ENCODE measurements around the gene MALSU1. TPM values are rescaled to one million over a fixed set of nuclear protein-coding genes. Genes with fewer than 3 reads are reported as not detected.
A peak's percentile ranks its signal among the peaks of the same experiment; 100 is the strongest.

Gene MALSU1
- total and polyA plus RNA-seq, 2 of the 13 experiments (the other 11 are each of a cell fraction or from before 2014, with no cell fraction given): 72.0 to 141 TPM

DNA sequence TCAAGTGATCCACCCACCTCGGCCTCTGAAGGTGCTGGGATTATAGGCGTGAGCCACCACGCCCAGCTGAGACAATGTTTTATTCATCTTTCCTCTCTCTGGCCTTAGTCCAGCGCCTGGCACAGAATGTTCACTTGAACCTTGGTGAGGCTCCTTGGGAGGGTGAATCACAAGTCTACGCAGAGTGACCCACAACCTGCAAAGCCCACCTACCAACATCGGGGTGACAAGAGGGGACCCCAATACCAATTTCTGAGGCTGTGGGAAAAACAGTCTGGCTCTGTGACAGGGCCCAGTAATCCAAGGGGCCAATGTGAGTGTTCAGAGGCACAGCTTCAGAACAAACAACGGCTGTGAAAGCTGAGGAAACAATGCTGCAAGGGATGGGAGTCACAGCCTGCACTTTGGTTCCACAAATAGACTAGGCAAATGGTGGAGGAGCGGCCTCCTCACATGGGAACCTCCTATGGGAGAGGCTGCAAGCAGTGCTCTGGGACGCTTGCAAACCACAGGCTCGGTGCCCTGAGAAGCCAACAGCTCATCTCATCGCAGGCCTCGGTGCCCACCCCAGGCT is 5.6 kb upstream of the MALSU1 start (continued):
- TF ChIP-seq, protein P1, sequence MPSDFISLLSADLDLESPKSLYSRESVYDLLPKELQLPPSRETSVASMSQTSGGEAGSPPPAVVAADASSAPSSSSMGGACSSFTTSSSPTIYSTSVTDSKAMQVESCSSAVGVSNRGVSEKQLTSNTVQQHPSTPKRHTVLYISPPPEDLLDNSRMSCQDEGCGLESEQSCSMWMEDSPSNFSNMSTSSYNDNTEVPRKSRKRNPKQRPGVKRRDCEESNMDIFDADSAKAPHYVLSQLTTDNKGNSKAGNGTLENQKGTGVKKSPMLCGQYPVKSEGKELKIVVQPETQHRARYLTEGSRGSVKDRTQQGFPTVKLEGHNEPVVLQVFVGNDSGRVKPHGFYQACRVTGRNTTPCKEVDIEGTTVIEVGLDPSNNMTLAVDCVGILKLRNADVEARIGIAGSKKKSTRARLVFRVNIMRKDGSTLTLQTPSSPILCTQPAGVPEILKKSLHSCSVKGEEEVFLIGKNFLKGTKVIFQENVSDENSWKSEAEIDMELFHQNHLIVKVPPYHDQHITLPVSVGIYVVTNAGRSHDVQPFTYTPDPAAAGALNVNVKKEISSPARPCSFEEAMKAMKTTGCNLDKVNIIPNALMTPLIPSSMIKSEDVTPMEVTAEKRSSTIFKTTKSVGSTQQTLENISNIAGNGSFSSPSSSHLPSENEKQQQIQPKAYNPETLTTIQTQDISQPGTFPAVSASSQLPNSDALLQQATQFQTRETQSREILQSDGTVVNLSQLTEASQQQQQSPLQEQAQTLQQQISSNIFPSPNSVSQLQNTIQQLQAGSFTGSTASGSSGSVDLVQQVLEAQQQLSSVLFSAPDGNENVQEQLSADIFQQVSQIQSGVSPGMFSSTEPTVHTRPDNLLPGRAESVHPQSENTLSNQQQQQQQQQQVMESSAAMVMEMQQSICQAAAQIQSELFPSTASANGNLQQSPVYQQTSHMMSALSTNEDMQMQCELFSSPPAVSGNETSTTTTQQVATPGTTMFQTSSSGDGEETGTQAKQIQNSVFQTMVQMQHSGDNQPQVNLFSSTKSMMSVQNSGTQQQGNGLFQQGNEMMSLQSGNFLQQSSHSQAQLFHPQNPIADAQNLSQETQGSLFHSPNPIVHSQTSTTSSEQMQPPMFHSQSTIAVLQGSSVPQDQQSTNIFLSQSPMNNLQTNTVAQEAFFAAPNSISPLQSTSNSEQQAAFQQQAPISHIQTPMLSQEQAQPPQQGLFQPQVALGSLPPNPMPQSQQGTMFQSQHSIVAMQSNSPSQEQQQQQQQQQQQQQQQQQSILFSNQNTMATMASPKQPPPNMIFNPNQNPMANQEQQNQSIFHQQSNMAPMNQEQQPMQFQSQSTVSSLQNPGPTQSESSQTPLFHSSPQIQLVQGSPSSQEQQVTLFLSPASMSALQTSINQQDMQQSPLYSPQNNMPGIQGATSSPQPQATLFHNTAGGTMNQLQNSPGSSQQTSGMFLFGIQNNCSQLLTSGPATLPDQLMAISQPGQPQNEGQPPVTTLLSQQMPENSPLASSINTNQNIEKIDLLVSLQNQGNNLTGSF (CRISPR knock-in tag; IDR thresholded peaks at IDR 0.05): no peak
- TF ChIP-seq, protein P2, sequence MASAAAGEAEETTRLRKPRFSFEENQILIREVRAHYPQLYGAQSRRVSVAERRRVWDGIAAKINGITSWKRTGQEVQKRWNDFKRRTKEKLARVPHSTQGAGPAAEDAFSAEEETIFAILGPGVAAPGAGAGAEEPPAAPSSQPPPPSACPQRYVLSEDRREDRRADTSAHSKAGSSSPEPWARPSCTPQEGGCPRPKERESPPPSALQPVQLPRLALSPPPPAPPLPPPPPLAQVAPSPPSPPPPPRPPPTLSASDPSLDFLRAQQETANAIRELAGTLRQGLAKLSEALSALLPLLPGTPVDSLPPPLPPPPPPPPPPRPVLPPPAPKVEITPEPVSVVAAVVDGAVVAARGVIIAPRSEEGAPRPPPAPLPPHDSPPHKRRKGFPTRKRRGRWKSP (CRISPR knock-in tag; IDR thresholded peaks at IDR 0.05): no peak
- TF ChIP-seq IKZF4 (CRISPR knock-in tag; IDR thresholded peaks at IDR 0.05; ENCODE audit: borderline replicate concordance, low read depth, not compliant biosample characterization) (no peak), NRL (CRISPR knock-in tag; IDR thresholded peaks at IDR 0.05; ENCODE audit: borderline replicate concordance) (peak; percentile 38; the same call in 1 of the 2 replicates), DNMT3B (CRISPR knock-in tag; conservative IDR thresholded peaks at IDR 0.05) (no peak), TBX2 (CRISPR knock-in tag; IDR thresholded peaks at IDR 0.05; ENCODE audit: borderline replicate concordance) (peak; percentile 93), PLRG1 (conservative IDR thresholded peaks at IDR 0.05) (no peak), ZNF431 (CRISPR knock-in tag; IDR thresholded peaks at IDR 0.05; ENCODE audit: borderline replicate concordance, low read depth) (no peak), HOXA3 (CRISPR knock-in tag; IDR thresholded peaks at IDR 0.05) (peak; percentile 89), RAD51 (IDR thresholded peaks at IDR 0.05; ENCODE audit: borderline replicate concordance) (no peak), ZNF20 (CRISPR knock-in tag; IDR thresholded peaks at IDR 0.05) (no peak), HNRNPK (IDR thresholded peaks at IDR 0.05; ENCODE audit: low read depth, low read length, poor library complexity, severe bottlenecking) (no peak)
- TF ChIP-seq, protein P3, sequence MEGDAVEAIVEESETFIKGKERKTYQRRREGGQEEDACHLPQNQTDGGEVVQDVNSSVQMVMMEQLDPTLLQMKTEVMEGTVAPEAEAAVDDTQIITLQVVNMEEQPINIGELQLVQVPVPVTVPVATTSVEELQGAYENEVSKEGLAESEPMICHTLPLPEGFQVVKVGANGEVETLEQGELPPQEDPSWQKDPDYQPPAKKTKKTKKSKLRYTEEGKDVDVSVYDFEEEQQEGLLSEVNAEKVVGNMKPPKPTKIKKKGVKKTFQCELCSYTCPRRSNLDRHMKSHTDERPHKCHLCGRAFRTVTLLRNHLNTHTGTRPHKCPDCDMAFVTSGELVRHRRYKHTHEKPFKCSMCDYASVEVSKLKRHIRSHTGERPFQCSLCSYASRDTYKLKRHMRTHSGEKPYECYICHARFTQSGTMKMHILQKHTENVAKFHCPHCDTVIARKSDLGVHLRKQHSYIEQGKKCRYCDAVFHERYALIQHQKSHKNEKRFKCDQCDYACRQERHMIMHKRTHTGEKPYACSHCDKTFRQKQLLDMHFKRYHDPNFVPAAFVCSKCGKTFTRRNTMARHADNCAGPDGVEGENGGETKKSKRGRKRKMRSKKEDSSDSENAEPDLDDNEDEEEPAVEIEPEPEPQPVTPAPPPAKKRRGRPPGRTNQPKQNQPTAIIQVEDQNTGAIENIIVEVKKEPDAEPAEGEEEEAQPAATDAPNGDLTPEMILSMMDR (CRISPR knock-in tag; IDR thresholded peaks at IDR 0.05): peak; percentile 11; the same call in 1 of the 2 replicates
- TF ChIP-seq, protein P4, sequence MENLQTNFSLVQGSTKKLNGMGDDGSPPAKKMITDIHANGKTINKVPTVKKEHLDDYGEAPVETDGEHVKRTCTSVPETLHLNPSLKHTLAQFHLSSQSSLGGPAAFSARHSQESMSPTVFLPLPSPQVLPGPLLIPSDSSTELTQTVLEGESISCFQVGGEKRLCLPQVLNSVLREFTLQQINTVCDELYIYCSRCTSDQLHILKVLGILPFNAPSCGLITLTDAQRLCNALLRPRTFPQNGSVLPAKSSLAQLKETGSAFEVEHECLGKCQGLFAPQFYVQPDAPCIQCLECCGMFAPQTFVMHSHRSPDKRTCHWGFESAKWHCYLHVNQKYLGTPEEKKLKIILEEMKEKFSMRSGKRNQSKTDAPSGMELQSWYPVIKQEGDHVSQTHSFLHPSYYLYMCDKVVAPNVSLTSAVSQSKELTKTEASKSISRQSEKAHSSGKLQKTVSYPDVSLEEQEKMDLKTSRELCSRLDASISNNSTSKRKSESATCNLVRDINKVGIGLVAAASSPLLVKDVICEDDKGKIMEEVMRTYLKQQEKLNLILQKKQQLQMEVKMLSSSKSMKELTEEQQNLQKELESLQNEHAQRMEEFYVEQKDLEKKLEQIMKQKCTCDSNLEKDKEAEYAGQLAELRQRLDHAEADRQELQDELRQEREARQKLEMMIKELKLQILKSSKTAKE (CRISPR knock-in tag; IDR thresholded peaks at IDR 0.05; ENCODE audit: borderline replicate concordance): no peak
- TF ChIP-seq, protein P5, sequence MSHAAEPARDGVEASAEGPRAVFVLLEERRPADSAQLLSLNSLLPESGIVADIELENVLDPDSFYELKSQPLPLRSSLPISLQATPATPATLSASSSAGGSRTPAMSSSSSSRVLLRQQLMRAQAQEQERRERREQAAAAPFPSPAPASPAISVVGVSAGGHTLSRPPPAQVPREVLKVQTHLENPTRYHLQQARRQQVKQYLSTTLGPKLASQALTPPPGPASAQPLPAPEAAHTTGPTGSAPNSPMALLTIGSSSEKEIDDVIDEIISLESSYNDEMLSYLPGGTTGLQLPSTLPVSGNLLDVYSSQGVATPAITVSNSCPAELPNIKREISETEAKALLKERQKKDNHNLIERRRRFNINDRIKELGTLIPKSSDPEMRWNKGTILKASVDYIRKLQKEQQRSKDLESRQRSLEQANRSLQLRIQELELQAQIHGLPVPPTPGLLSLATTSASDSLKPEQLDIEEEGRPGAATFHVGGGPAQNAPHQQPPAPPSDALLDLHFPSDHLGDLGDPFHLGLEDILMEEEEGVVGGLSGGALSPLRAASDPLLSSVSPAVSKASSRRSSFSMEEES (CRISPR knock-in tag; IDR thresholded peaks at IDR 0.05): peak; percentile 71
- TF ChIP-seq, protein P6, sequence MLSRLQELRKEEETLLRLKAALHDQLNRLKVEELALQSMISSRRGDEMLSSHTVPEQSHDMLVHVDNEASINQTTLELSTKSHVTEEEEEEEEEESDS (CRISPR knock-in tag; IDR thresholded peaks at IDR 0.05; ENCODE audit: borderline replicate concordance): no peak
